Fibroblast of lung (primary cell): Measurements from ENCODE around the gene CTRB1. TPM values are rescaled to one million over a fixed set of nuclear protein-coding genes. Genes with fewer than 3 reads are reported as not detected.

Source experiments
- DNase-seq, 2 donors: peaks; one replicate each; pipeline versions ENCODE4 v3.0.0 to v3.0.0-alpha.2; 2010; ENCODE audit warnings: low read depth in 2 of 2
- H2AFZ ChIP-seq: 2 replicates; pipeline ENCODE4 v1.5.1; 2012; ENCODE audit warnings: low read length, control low read depth, inconsistent platforms
- H3K27ac ChIP-seq: 2 replicates; pipeline ENCODE4 v1.5.1; 2011; ENCODE audit warnings: low read length, control low read depth; ENCODE audit not compliant: insufficient read depth
- H3K27me3 ChIP-seq: 2 replicates; pipeline ENCODE4 v1.5.1; 2011; ENCODE audit warnings: mild to moderate bottlenecking, low read length; ENCODE audit not compliant: control insufficient read depth, insufficient read depth
- H3K36me3 ChIP-seq: 2 replicates; pipeline ENCODE4 v1.5.1; 2011; ENCODE audit warnings: low read length; ENCODE audit not compliant: control insufficient read depth, insufficient read depth
- H3K4me1 ChIP-seq: 2 replicates; pipeline ENCODE4 v1.5.1; 2011; ENCODE audit warnings: low read length; ENCODE audit not compliant: control insufficient read depth, insufficient read depth; ENCODE audit errors: extremely low read depth
- H3K4me2 ChIP-seq: 2 replicates; pipeline ENCODE4 v1.5.1; 2011; ENCODE audit warnings: low read length, control low read depth; ENCODE audit not compliant: insufficient read depth; ENCODE audit errors: extremely low read depth
- H3K4me3 ChIP-seq, 4 experiments: fragments of 200-600 bp in 1 of 4; sonication (generic) in 1 of 4; replicated peaks in 1 of 4; 2 replicates each; pipeline ENCODE4 v1.5.1; 2011 to 2016; ENCODE audit warnings: low read length in 4 of 4, low read depth in 3 of 4, mild to moderate bottlenecking in 3 of 4, control low read depth in 2 of 4, inconsistent platforms in 1 of 4, mixed read lengths in 1 of 4; ENCODE audit not compliant: insufficient read depth in 1 of 4; ENCODE audit errors: control extremely low read depth in 1 of 4
- H3K79me2 ChIP-seq: 2 replicates; pipeline ENCODE4 v1.5.1; 2012; ENCODE audit warnings: mild to moderate bottlenecking, low read length, inconsistent platforms; ENCODE audit not compliant: control insufficient read depth, insufficient read depth
- H3K9ac ChIP-seq: 2 replicates; pipeline ENCODE4 v1.5.1; 2011; ENCODE audit warnings: mild to moderate bottlenecking, low read length, control low read depth; ENCODE audit not compliant: insufficient read depth
- H3K9me3 ChIP-seq: 2 replicates; pipeline ENCODE4 v1.5.1; 2012; ENCODE audit warnings: low read depth, low read length; ENCODE audit not compliant: control insufficient read depth, insufficient read depth
- H4K20me1 ChIP-seq: 2 replicates; pipeline ENCODE4 v1.5.1; 2011; ENCODE audit warnings: low read length; ENCODE audit not compliant: control insufficient read depth, insufficient read depth; ENCODE audit errors: extremely low read depth
- EZH2 ChIP-seq: IDR thresholded peaks from 2 replicates; pipeline ENCODE4 v1.5.1; 2012; ENCODE audit warnings: low read length, control low read depth, mild to moderate bottlenecking; ENCODE audit errors: missing control alignments
- polyA plus RNA-seq, 2 donors: library from polyadenylated mRNA; depleted of rRNA in 1 of 2; stranded (reverse) in 1 of 2; unstranded in 1 of 2; fragments of >200 nt; gene quantifications; 2 replicates each; pipeline ENCODE4 v1.2.1, GENCODE V29; 2011 to 2012; ENCODE audit warnings: missing spikeins in 1 of 2
- total RNA-seq: library from RNA; depleted of rRNA; stranded (reverse); fragments of >200 nt; gene quantifications from 2 replicates; pipeline ENCODE4 v1.2.1, GENCODE V29; 2014
- TF ChIP-seq, protein P1 (sequence below), 2 donors: IDR thresholded peaks in 1 of 2; conservative IDR thresholded peaks in 1 of 2; 1 replicate in 1 of 2; 2 replicates in 1 of 2; pipeline ENCODE4 v1.5.1; 2011 to 2012; ENCODE audit warnings: low read length in 2 of 2, control low read depth in 1 of 2, inconsistent platforms in 1 of 2, low read depth in 1 of 2, mild to moderate bottlenecking in 1 of 2

The CTRB1 gene
- total and polyA plus RNA-seq, 2 donors (not counting 1 experiment from before 2014, with no cell fraction given) = not detected

DNA sequence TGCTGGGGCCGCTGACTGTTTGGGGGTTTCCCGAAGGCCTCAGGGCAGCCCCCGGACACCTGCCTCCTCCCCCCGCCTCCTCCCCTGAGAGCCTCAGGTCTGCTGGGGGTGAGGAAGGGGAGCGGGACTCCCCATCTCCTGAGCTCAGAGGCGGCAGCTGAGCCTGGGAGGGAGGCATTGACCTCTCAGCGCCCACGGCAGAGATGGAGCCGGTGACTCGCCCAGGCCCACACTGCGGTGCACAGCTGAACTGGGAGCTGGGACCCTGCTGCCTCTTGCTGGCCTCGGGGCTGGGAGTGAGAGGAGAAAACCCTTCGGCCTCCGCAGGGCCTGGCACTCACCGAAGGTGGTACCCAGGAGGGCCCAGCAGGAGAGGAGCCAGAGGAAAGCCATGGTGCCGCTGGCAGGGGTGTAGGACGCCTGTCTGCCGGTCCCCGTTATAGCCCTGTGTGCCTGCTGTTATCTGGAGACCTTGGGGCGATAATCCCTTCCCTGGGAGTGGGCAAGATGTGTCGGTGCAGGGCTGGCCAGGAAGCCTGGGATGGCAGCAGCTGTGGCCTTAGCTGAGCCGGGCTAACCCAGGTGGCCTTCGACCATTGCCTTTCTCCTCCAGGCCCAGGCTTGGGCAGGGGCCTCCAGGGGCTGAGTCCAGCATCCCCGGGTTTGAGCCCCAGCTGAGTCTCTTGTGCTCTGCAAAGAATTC is 11.9 kb upstream of the CTRB1 start, which contains the start of gene CTRB2:
Gene CTRB2, minus strand, starts transcription at position 413 of the 703 bp plus-strand sequence. Its CDS starts 20 bp downstream, at position 393.
- H3K9me3 ChIP-seq = no peaks in the 10 kb centered on the region
- TF ChIP-seq, protein P1, sequence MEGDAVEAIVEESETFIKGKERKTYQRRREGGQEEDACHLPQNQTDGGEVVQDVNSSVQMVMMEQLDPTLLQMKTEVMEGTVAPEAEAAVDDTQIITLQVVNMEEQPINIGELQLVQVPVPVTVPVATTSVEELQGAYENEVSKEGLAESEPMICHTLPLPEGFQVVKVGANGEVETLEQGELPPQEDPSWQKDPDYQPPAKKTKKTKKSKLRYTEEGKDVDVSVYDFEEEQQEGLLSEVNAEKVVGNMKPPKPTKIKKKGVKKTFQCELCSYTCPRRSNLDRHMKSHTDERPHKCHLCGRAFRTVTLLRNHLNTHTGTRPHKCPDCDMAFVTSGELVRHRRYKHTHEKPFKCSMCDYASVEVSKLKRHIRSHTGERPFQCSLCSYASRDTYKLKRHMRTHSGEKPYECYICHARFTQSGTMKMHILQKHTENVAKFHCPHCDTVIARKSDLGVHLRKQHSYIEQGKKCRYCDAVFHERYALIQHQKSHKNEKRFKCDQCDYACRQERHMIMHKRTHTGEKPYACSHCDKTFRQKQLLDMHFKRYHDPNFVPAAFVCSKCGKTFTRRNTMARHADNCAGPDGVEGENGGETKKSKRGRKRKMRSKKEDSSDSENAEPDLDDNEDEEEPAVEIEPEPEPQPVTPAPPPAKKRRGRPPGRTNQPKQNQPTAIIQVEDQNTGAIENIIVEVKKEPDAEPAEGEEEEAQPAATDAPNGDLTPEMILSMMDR (conservative IDR thresholded peaks at IDR 0.05 in 1 of 2, IDR thresholded peaks at IDR 0.05 in 1 of 2; ENCODE audit: low read depth in 1 of 2, low read length in 2 of 2) = no peak
- no peak for TF ChIP-seq EZH2
- DNase-seq = no peak

DNA sequence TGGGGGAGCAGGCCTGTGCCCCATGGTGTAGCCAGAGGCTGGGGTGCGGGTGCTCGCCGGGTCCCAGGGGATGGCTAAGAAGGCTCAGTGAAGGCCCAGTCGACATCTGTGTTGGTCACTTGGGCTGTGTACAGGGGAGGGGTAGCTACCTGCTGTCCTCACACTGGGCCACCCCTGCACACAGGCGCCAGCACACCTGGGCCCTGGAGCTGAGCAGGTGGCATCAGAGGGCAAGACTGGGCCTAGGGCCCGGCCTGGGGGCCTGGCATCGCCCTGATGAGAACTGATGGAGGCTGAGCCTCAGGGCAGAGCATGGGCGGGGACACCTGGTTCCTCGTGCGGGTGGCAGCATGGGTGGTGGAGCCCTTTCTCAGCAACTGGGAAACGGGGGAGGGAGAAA is 11.0 kb upstream of the CTRB1 start:
- Histone ChIP-seq H3K9me3 (no peaks in the 10 kb centered on the region), H3K4me1 (no peaks in the 10 kb centered on the region), H4K20me1 (no peaks in the 10 kb centered on the region), H3K36me3 (no peaks in the 10 kb centered on the region), H3K4me3 (no peak overlapping the region), H3K27ac (no peak overlapping the region), H3K79me2 (no peaks in the 10 kb centered on the region), H3K4me2 (no peak overlapping the region), H3K27me3 (no peaks in the 10 kb centered on the region), H3K9ac (no peak overlapping the region), H2AFZ (no peak overlapping the region)
- no peak for TF ChIP-seq EZH2
- TF ChIP-seq, protein P1 (conservative IDR thresholded peaks at IDR 0.05 in 1 of 2, IDR thresholded peaks at IDR 0.05 in 1 of 2; ENCODE audit: low read depth in 1 of 2, low read length in 2 of 2) = no peak
- DNase-seq = no peak

More for the DNA sequence above, 11.9 kb upstream of the CTRB1 start, which contains the start of gene CTRB2:
- Histone ChIP-seq H4K20me1 (no peaks in the 10 kb centered on the region), H3K27ac (no peak within 1 kb of the TSS), H3K79me2 (no peaks in the 10 kb centered on the region), H3K4me2 (no peak within 1 kb of the TSS), H2AFZ (no peak within 1 kb of the TSS), H3K4me3 (no peak within 1 kb of the TSS), H3K27me3 (no peaks in the 10 kb centered on the region), H3K4me1 (no peaks in the 10 kb centered on the region), H3K36me3 (no peaks in the 10 kb centered on the region), H3K9ac (no peak within 1 kb of the TSS)

DNA sequence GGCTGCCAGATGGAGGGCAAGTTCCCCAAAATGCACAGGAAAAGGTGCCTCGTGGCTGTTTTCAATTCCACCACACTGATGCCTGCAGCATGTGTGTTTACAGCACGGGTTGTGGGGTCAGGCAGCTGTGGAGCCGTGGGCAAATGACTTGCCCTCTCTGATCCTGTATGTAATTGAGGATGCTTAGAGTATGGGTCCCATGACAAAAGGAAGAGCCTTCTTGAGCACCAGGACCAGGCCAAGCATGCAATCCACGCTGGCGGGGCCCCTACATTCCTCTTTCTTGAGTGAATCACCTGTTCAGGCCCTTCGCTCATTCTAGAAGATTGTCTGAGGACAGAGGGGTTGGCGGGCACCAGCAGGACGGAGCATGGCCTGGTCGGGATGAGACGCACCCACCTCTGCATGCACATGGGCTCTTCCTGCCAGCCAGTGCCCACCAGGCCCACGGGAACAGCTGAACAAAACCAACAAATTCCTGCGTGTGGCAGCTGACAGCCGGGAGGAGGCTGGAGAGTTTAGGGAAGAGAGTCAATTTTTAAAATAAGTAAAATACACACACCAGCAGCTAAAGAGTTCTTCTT is 10.5 kb upstream of the CTRB1 start:
- H3K36me3 ChIP-seq = no peaks in the 10 kb centered on the region
- no peak overlapping the region for H2AFZ ChIP-seq
- H3K27ac ChIP-seq = no peak overlapping the region
- H3K4me3 ChIP-seq = no peak overlapping the region
- no peaks in the 10 kb centered on the region for H4K20me1 ChIP-seq
- H3K9me3 ChIP-seq = no peaks in the 10 kb centered on the region
- no peaks in the 10 kb centered on the region for H3K79me2 ChIP-seq
- no peaks in the 10 kb centered on the region for H3K4me1 ChIP-seq
- no peak overlapping the region for H3K9ac ChIP-seq
- no peak overlapping the region for H3K4me2 ChIP-seq
- H3K27me3 ChIP-seq = no peaks in the 10 kb centered on the region
- DNase-seq = no peak
- no peak for TF ChIP-seq EZH2
- TF ChIP-seq, protein P1 (conservative IDR thresholded peaks at IDR 0.05 in 1 of 2, IDR thresholded peaks at IDR 0.05 in 1 of 2; ENCODE audit: low read depth in 1 of 2, low read length in 2 of 2) = no peak
